SK-MEL-5 (cell line): ENCODE results near the gene IFNB1. TPM values are rescaled to one million over a fixed set of nuclear protein-coding genes. Genes with fewer than 3 reads are reported as not detected.
A peak's percentile ranks its signal among the peaks of the same experiment; 100 is the strongest.

Experiments
- DNase-seq: peaks from one replicate; pipeline ENCODE4 v3.0.0-alpha.2; 2016; ENCODE audit warnings: low read depth, low spot score
- in situ Hi-C: cut with HindIII; loops from 2 replicates; pipeline ENCODE4 v1.10.0; 2016; ENCODE audit warnings: low sequenced_read_pairs, high pct_unique_total_duplicates, low pct_unique_long_range_greater_than_20kb
- polyA plus RNA-seq, 2 experiments: library from polyadenylated mRNA; depleted of rRNA; stranded (reverse); fragments of >200 nt; gene quantifications; 2 replicates each; pipeline ENCODE4 v1.2.3, GENCODE V29; 2015
- total RNA-seq: library from RNA; depleted of rRNA; stranded (reverse); fragments of >200 nt; shearing (Covaris generic); gene quantifications from 2 replicates; pipeline ENCODE4 v1.2.3, GENCODE V29; 2014; rRNA removed

The IFNB1 gene
- not detected in 2 replicates for total RNA-seq
- not detected in 2 replicates for polyA plus RNA-seq (2015; cell fraction: cytosol; rRNA removed)
- polyA plus RNA-seq (2015; cell fraction: nucleus; rRNA removed): not detected in 2 replicates

DNA sequence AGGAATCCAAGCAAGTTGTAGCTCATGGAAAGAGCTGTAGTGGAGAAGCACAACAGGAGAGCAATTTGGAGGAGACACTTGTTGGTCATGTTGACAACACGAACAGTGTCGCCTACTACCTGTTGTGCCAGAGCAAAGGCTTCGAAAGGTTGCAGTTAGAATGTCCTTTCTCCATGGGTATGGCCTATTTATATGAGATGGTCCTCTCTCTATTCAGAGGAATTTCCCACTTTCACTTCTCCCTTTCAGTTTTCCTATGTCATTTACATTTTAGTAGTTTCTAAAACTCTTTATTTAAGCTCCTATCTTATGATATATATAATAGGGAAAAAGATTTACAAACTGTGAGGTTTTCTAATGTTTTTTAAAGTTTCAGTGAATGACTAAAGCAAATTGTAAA, at the start of gene IFNB1:
Gene IFNB1, minus strand, starts transcription at position 162 of the 400 bp plus-strand sequence. Its CDS starts 73 bp downstream, at position 89.
- DNase-seq: no peak
- in situ Hi-C loops: no loop called here

DNA sequence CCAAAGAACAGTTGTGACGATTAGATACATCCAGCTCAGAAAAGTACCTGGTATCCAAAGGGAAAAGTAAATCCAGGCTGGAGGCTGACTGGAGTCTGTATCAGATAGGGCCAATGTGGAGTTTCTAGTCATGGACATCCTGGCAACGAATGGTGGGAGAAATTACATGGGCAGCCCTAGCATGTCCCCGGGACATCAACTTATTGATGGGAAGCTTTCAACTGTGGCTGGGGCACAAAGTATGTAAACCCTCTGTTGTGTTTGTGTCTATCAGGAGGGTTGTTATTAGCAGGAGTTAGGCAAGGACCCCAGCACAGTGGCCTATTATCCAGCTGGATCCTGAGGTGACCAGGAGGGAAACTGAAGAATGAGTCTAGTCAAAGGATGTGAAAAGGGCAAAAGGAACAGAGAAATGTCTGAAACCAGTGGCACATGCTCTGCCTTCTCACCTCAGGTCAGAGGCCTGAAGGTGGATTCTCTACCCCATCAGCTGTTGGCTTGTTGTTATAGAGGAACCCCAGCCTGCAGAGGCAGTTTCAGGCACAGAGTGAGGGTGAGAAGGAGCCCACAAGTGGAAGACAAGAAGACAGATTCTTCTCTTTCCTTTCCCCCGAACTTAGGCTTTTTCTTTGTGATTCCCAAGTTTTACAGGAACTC, 44.0 kb upstream of the IFNB1 start:
- in situ Hi-C loops: no loop called here
- peak; percentile 54 for DNase-seq

DNA sequence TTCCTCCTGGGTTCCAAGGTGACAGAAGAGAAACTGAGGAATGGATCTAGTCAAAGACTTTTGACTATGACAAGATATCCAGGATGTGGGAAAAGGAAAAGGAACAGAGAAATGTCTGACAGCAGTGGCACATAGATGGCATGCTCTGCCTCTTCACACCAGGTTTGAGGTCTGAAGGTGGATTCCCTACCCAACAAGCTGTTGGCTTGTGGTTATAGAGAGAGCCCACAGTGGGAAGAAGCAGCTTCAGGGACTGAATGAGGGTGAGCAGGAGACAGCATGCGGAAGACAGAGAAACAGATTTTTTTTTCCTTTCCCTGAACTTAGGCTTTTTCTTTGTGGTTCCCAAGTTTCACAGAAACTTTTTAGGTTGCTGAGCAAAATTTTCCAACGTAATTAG, 43.3 kb upstream of the IFNB1 start:
- in situ Hi-C loops: no loop called here
- DNase-seq: no peak

DNA sequence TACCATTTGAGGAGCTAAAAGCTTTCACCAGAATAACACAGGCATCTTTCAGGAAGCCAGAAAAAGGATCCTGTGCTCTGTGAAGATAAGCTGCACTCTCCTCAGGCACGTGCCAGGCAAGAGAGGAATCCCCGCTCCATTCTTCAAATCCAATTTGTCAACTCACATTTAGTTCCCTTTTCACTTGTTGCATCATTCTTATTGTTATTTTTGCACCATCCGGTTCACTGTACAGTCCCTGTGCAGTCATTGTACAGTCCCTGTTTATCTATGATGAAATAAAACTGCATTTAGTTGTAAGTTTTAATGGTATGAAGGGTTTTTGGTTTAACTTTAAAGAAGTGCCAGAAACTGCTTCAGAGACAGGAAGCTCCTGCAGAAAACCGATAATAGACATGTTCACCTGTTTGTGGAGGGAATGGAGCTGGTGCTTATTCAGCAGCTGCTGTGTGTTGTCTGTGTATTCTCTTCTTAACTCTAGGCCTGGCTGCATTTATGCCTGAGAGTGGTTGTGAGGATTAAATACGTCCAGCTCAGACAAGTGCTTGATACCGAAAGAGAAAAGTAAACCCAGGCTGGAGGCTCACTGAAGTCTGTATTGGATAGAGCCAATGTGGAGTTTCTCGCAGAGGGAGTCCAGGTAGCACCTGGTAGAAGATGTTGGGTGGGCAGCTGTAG, 41.5 kb upstream of the IFNB1 start:
- in situ Hi-C loops: no loop called here
- DNase-seq: no peak

DNA sequence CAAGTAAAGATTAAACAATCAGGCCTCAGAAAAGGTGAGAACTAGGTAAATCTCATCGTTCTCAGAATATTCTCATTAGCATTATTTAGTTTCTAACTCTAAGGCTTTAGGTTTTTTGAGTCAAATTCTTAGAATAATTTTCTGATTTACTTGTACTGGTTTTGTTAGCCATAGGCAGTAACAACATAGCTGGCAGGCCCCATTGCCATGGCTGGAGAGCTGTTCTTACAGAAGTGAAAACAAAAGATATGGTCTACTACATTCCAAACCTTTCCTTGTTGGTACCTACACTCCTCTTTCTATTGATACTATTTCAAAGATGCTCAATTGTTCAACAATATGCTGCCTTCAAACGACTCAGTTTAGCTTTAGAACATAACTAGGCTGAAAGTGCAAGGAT, 36.6 kb upstream of the IFNB1 start:
- in situ Hi-C loops: no loop called here
- DNase-seq: no peak

DNA sequence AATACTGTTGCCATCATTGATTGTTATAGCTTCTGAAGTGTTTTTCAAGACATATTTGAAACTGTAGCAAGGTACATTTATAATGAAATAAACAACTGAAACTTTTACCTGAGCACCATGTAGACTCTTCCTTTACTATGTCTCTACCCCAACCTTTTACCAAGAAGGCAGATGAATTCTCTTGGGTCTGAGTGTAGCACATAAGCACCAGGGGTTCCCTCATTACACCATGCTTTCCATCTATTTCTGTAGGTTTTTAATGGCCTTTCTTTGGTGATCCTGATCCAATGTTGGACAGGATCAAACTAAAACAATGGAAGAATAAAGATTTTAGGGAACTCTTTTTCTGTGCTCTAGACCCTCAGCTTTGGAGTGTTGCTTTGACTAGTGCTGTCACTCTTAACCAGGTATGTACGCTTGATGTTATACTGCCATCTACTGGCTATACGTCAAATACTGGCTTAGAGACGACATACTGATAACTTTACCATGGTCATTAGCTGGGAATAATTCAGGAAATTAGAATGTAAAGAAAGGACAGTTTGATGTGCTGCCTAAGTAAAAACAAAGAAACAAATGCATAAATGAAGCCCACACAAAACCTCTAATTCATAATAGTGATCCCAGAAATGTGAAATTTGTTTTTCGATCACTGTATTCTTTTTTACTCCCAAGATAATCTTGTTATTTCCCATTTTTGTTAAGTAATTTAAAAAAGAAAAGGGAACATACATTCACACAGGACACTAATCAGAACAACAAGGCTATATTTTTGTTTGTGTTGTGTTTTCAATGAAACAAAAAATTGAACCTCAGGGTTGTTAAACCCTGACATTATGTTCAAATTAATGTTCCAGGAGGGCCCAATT, 33.2 kb upstream of the IFNB1 start:
- in situ Hi-C loops: no loop called here

DNA sequence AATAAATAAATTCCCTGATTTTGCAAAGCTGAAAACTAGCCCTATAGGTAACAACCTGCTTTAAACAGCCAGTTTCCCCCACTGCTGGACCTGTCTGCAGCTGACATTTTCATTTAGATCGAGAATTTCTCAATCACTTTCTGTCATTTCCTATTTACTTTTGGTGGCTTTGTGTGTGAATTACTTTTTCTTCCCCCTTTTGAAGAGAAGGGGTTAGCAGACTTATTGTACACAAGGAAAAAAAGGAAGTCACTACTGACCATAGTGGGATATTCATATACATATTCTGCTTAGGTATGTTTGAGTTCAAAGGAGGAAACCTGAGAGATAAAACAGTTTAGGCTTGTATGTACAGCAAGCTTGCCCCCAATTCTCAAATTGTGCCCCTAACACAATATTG, 27.0 kb upstream of the IFNB1 start:
- DNase-seq: no peak
- in situ Hi-C loops: no loop called here

More for the DNA sequence above, 33.2 kb upstream of the IFNB1 start:
- peak; percentile 82 for DNase-seq

DNA sequence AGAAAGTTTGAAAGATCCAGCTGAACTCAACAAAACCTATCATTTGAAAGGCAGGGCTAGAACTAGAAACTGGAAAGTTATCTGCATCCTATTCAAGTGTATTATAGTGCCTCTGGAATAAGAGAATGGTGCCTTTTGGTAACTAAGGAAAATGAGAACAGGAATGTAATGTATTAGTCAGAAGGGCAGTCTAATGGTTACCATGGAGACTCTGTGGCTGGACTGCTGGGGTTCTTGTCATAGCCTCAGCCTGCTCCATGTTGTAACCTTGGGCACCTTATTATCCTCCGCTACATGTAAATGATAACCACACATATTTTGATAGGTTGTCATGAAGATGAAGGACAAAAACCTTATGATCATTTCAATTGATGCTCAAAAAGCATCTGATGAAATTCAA, 24.6 kb upstream of the IFNB1 start:
- in situ Hi-C loops: no loop called here

DNA sequence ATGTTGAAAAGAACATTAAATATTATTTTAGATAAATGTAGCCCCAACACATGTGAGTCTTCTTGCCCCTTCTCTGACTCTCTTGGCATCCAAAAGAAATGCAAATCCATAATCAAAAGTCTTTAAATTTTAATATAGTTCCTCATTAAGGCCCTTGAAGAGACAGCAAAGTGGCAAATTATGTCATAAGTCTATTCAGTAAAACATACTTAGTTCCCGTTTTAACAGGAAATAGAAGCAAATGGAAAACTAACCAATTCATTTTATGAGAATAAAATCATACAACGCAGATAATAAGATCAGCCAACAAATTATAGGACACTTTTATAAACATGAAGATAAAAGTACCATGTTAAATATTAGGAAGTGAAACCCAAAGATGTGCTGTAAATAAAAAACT, 20.1 kb upstream of the IFNB1 start:
- in situ Hi-C loops: no loop called here
- no peak for DNase-seq

More for the DNA sequence above, 24.6 kb upstream of the IFNB1 start:
- DNase-seq: no peak

DNA sequence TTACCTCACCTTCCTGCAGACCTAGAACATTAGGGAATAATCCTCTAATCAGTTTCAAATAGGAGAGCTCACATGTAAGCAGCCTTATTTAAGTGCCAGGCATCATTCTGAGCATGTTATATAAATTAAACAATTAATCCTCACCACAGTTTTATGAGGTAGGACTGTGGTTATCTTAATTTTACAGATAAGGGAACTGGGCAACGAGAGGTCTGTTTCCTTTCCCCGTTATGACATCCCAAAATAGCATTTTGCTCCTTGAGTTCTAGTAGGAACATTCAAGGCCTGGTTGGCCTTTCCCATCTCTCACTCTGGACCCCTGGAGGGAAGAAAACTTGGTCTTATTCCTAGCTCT, 19.1 kb upstream of the IFNB1 start:
- in situ Hi-C loops: no loop called here
- DNase-seq: no peak

DNA sequence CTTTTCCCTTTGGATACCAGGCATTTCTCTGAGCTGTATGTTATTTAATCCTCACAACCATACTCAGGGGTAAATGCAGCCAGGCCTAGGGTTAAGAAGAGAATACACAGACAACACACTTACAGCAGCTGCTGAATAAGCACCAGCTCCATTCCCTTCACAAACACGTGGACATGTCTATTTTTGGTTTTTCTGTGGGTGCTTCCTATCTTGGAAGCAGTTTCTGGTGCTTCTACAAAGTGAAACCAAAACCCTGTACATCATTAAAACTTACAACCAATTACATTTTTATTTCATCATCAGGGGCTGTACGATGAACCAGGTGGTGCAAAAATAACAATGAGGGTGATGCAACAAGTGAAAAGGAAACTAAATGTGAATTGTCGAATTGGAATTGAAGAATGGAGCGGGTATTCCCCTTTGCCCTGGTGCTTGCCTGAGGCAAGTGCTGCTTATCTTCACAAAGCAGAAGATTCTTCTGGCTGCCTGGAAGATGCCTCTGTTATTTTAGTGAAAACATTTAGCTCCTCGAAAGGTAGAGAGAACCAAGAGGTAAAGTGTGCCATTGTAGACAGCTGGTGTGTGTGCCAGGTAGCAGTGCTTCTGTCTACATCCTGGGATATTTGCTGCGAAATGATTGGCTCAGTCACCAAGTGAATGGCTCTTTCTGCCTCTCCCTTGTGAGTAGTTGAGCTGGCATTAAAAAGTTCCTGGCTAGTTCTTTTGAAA, 18.6 kb upstream of the IFNB1 start:
- in situ Hi-C loops: no loop called here
- peak; percentile 14 for DNase-seq

DNA sequence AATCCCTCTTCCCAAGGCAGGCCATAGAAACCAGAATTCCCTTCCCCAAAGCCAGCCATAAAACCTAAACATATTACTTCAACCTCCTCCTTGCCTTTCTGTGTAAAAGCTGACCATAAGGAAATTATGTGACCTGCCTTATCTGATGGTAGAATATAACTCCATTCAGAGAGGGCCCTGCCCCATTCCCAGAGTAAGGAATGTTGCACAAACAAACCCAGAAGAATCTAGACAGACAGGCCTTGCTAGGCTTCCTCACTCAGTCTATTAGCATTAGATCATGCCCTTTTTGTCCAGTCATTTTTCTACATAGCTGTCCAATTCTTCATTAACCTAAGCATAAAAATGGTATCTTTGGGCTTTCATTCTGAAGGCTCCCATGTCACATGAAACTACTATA, 17.8 kb upstream of the IFNB1 start:
- no peak for DNase-seq
- in situ Hi-C loops: no loop called here

DNA sequence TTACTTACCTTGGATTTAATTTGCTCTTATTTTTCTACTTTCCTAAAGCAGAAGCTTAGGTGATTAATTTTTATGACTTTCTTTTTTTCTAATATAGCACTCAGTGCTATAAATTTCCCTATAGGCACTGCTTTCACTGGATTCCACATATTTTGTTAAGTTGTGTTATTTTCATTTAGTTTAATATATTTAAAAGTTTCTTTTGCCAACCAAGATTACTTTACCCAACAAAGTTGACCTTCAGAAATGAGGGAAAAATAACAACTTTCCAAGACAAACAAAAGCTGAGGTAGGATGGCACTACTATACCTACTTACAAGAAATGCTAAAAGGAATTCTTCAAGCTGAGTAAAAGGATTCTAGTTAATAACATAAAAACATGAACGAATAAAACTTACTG, 8.8 kb upstream of the IFNB1 start:
- in situ Hi-C loops: no loop called here
- DNase-seq: no peak

DNA sequence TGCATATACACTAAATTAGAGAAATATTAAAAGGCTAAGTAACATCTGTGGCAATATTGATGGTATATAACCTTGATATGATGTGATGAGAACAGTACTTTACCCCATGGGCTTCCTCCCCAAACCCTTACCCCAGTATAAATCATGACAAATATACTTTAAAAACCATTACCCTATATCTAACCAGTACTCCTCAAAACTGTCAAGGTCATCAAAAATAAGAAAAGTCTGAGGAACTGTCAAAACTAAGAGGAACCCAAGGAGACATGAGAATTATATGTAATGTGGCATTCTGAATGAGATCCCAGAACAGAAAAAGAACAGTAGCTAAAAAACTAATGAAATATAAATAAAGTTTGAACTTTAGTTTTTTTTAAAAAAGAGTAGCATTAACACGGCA, 7.3 kb upstream of the IFNB1 start:
- DNase-seq: no peak
- in situ Hi-C loops: no loop called here

DNA sequence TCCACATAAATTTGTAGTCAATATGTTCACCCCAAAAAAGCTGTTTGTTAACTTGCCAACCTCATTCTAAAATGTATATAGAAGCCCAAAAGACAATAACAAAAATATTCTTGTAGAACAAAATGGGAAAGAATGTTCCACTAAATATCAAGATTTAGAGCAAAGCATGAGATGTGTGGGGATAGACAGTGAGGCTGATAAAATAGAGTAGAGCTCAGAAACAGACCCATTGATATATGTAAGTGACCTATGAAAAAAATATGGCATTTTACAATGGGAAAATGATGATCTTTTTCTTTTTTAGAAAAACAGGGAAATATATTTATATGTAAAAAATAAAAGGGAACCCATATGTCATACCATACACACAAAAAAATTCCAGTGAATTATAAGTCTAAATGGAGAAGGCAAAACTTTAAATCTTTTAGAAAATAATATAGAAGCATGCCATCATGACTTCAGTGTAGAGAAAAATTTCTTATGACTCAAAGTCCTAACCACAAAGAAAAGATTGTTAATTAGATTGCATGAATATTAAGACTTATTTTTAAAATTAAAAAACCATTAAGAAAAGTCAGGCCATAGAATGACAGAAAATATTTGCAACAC, 6.6 kb upstream of the IFNB1 start:
- in situ Hi-C loops: no loop called here

DNA sequence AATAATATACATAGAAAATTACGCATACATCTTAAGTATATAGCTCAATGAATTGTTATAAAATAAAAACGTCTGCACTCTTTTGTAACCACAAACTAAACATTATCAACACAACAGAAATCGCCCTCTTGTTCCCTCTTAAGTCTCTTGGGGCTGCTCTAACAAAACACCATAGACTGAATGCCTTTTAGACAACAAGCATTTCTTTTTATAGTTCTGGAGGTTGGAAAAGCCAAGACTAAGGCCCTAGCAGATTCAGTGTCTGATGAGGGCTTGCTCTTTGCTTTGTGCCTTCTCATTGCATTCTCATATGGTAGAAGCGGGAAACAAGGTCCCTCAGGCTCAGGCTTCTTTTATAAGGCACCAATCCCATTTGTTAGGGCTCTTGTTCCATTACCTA, 4.9 kb upstream of the IFNB1 start:
- peak; percentile 81 for DNase-seq
- in situ Hi-C loops: no loop called here

More for the DNA sequence above, 6.6 kb upstream of the IFNB1 start:
- no peak for DNase-seq

DNA sequence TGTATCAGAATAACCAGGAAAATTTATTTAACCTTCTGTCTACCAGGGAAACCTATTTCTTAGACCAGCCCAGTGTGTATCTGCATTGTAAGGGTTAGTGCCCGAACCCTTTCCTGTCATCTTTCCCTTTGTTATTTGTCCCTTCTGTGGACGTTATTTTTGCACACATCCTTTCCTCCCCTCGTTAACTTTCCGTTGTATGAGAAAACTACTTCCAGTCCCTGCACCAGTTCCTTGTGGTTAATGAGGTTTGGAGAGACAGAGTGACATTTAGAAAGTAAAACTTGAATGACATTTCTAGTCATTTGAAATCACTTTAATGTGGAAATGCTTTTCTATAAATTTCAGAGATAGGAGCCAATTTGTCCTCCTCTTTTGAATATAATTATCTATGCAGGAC, 4.3 kb upstream of the IFNB1 start:
- in situ Hi-C loops: no loop called here
- no peak for DNase-seq
